Ascending aorta (tissue), 2 donors: ENCODE results near the gene PDZRN4. TPM values are rescaled to one million over a fixed set of nuclear protein-coding genes. Genes with fewer than 3 reads are reported as not detected.

Experiments
- DNase-seq, 2 donors: peaks; one replicate each; pipeline ENCODE4 v3.0.0-alpha.2; 2019; ENCODE audit warnings: low spot score in 2 of 2
- H3K27ac ChIP-seq, 2 donors: fragments of 200-600 bp; sonication (generic); one replicate each; pipeline ENCODE4 v1.5.1; 2016 to 2017; ENCODE audit warnings: mild to moderate bottlenecking in 1 of 2
- H3K27me3 ChIP-seq: fragments of 200-600 bp; sonication (generic); one replicate; pipeline ENCODE4 v1.5.1; 2017
- H3K36me3 ChIP-seq, 2 donors: fragments of 200-600 bp; sonication (generic); one replicate each; pipeline ENCODE4 v1.5.1; 2016
- H3K4me1 ChIP-seq, 2 donors: fragments of 200-600 bp; sonication (generic); one replicate each; pipeline ENCODE4 v1.5.1; 2016 to 2017; ENCODE audit warnings: mild to moderate bottlenecking in 1 of 2
- H3K4me3 ChIP-seq, 2 donors: fragments of 200-600 bp; sonication (generic); one replicate each; pipeline ENCODE4 v1.5.1; 2016 to 2017; ENCODE audit warnings: mild to moderate bottlenecking in 1 of 2
- H3K9me3 ChIP-seq, 2 donors: fragments of 200-600 bp; sonication (generic); one replicate each; pipeline ENCODE4 v1.5.1; 2016
- CTCF ChIP-seq, 3 experiments: fragments of 200-600 bp in 2 of 3; fragments of 450-650 bp in 1 of 3; sonication (generic) in 2 of 3; IDR thresholded peaks; one replicate each; pipeline ENCODE4 v1.5.1; 2016 to 2019; ENCODE audit warnings: antibody characterized with exemption in 3 of 3, mild to moderate bottlenecking in 1 of 3, moderate library complexity in 1 of 3
- intact Hi-C: fragments of 100-400 bp; cut with DNase I; formaldehyde crosslinking; loops from one replicate; pipeline ENCODE4 v1.15.1; 2023
- total RNA-seq: library from RNA; depleted of rRNA; stranded (reverse); fragments of >200 nt; gene quantifications from one replicate; pipeline ENCODE4 v1.1.0, GENCODE V29; 2016

Gene PDZRN4
- total RNA-seq, 1 donor from 2014 or later: 1.3 TPM

GRCh38 chr12:41466802-41467201 lies 278.7 kb downstream of the PDZRN4 start:
- intact Hi-C loops: no loop called here
- no peaks in the 10 kb centered on the region for H3K4me1 ChIP-seq
- no peak for DNase-seq

GRCh38 chr12:41467591-41468325 lies 279.6 kb downstream of the PDZRN4 start:
- H3K36me3 ChIP-seq: no peaks in the 10 kb centered on the region
- no peak for TF ChIP-seq CTCF (IDR thresholded peaks at IDR 0.05)
- DNase-seq: no peak
- intact Hi-C loops: no loop called here
- no peak overlapping the region for H3K4me3 ChIP-seq
- H3K4me1 ChIP-seq: no peaks in the 10 kb centered on the region
- H3K27ac ChIP-seq: no peak overlapping the region
- no peaks in the 10 kb centered on the region for H3K27me3 ChIP-seq
- H3K9me3 ChIP-seq: no peaks in the 10 kb centered on the region

More at GRCh38 chr12:41466802-41467201, 278.7 kb downstream of the PDZRN4 start:
- Histone ChIP-seq H3K36me3 (no peaks in the 10 kb centered on the region), H3K9me3 (no peaks in the 10 kb centered on the region), H3K27me3 (no peaks in the 10 kb centered on the region), H3K4me3 (no peak overlapping the region), H3K27ac (no peak overlapping the region)
- TF ChIP-seq CTCF (IDR thresholded peaks at IDR 0.05): no peak

GRCh38 chr12:41468341-41468740 lies 280.2 kb downstream of the PDZRN4 start:
- intact Hi-C loops: no loop called here
- DNase-seq: no peak
- Histone ChIP-seq H3K4me3 (no peak overlapping the region), H3K36me3 (no peaks in the 10 kb centered on the region), H3K27ac (no peak overlapping the region), H3K27me3 (no peaks in the 10 kb centered on the region), H3K4me1 (no peaks in the 10 kb centered on the region), H3K9me3 (no peaks in the 10 kb centered on the region)
- TF ChIP-seq CTCF (IDR thresholded peaks at IDR 0.05): no peak

GRCh38 chr12:41468756-41469155 lies 280.6 kb downstream of the PDZRN4 start:
- Histone ChIP-seq H3K9me3 (no peaks in the 10 kb centered on the region), H3K36me3 (no peaks in the 10 kb centered on the region), H3K27ac (no peak overlapping the region), H3K4me3 (no peak overlapping the region), H3K4me1 (no peaks in the 10 kb centered on the region), H3K27me3 (no peaks in the 10 kb centered on the region)
- no peak for DNase-seq
- intact Hi-C loops: no loop called here
- TF ChIP-seq CTCF (IDR thresholded peaks at IDR 0.05): no peak

- Histone ChIP-seq H3K27ac (no peak overlapping the region), H3K4me1 (no peaks in the 10 kb centered on the region), H3K27me3 (no peaks in the 10 kb centered on the region), H3K9me3 (no peaks in the 10 kb centered on the region), H3K36me3 (no peaks in the 10 kb centered on the region), H3K4me3 (no peak overlapping the region)
- no peak for TF ChIP-seq CTCF (IDR thresholded peaks at IDR 0.05)
- no peak for DNase-seq
- intact Hi-C loops: no loop called here
These were observed 285.3 kb downstream of the PDZRN4 start for GRCh38 chr12:41473441-41473840.
